GM21717 (cell line): Measurements from ENCODE around the gene SLC22A4.

Experiments used
- ATAC-seq: cut with Tn5 transposase; IDR thresholded peaks from one replicate; pipeline ENCODE4 v1.9.1; 2021; ENCODE audit warnings: mild to moderate bottlenecking, moderate library complexity; ENCODE audit not compliant: unreplicated experiment

Gene SLC22A4

GRCh38 chr5:132370971-132371602, 76.9 kb downstream of the SLC22A4 start:
- no peak for ATAC-seq

DNA sequence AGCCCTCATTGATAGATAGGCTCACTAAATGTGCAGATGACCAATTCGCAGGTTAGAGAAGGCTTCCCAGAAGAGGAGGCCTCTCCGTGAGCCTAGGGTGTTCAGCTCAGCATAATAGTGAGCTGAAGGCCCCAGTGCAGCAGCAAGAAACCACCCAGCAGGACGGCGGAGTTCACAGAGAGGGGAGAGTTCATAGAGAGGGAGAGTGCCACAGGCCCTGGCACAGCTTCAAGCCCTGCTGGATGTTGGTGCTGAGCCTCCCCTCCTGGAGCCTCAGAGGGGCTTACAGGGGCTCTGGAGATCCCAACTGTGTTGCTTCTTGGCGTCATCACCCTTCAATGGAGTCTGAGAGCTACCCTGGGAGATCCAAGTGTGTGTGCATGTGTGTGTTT, 77.4 kb downstream of the SLC22A4 start:
- no peak for ATAC-seq

DNA sequence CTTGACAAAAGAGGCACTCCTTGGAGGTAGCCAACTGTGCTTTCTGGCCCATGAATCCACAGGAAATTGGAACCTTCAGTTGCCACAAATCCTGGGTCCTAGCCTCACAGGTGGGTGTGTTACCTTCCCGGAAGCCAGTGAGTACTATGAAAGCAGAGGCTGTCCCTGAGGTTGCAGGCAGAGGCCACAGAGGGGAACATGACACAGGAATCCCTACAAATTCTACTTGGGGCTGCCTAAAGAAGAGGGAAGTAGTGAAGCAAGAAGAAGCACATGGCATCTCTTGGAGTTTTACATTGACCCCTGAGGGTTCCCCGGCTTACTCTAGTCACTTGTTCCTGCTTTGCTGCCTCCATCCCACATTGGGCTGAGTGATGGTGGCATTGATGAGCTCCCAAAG, 77.9 kb downstream of the SLC22A4 start:
- no peak for ATAC-seq

DNA sequence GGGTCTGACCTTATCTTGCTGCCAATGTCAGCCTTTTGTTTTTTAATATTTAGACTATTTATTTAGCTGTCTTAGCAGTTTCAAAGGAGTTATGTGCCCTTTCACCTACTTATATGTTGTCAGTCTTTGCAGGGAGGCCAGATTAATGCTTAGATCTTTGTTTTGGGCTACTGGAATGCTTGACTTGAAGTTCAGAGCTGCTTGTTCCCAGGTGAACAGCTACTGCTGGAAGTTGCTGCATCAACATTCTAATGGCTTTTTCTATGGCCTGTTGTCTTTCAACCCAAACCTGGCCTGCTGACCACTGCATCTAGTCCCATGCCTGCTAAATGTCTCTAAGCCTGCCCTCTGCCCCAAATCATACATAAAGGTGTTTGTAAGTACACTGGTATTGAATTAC, 78.3 kb downstream of the SLC22A4 start:
- ATAC-seq: no peak

GRCh38 chr5:132375957-132376356, 81.8 kb downstream of the SLC22A4 start:
- ATAC-seq: no peak

- ATAC-seq: no peak
Observed at GRCh38 chr5:132376694-132377641, 82.8 kb downstream of the SLC22A4 start.

DNA sequence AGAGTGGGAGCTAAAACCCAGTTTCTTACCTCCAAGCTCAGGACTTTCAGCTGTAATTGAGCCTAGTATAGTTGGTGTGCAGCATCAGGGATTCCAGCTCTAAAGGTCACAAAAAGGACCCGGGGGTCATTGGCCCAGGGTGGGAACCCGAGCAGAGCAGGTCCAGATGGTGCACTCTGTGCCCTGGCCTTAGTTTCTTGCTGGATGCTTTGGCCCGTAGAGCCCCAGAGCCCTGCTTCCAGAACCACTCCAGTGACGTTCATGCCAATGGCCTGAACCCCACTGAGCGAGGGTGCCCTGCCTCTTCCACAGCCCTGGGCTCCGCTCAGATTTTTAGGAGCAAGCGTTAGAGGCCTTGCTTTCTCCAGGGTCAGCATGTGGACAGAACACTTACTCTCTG, 83.5 kb downstream of the SLC22A4 start:
- no peak for ATAC-seq

DNA sequence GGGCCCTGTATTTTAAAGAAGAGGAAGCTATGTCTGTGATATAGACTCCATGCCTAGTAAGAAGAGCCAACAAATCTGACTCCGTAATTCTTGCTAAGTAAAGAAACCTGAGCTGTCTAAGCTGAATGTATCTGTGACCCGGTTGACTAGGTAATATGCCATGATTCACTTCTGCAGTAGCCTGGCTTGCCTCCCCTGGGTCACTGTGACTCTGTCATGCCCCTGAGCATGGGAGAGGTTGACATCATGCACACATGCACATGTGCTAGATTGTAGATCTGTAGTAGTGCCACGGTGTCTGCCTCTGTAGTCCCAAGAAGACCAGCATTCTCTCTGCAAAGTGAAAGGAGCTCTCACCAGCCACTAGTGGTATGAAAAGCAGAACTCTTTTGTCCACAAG, 84.4 kb downstream of the SLC22A4 start:
- ATAC-seq: no peak

DNA sequence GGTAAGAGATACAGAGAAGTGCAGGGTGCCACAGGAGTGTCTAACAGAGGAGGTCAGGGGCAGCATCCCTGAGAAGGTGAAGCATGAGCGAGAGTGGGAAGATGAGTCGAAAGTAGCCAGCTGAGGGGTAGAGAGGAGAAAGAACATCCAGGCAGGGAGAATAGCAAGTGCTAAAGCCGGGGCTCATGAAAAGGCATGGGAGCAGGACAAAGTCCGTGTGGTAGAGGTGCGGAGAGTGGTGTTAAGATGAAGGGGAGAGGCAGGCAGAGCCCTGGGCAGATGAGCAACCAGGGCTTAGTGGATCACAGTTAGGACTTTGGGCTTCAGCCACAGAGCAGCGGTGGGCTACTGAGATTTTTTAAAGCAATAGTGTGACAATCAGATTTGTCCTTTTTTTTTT, 85.9 kb downstream of the SLC22A4 start:
- no peak for ATAC-seq

DNA sequence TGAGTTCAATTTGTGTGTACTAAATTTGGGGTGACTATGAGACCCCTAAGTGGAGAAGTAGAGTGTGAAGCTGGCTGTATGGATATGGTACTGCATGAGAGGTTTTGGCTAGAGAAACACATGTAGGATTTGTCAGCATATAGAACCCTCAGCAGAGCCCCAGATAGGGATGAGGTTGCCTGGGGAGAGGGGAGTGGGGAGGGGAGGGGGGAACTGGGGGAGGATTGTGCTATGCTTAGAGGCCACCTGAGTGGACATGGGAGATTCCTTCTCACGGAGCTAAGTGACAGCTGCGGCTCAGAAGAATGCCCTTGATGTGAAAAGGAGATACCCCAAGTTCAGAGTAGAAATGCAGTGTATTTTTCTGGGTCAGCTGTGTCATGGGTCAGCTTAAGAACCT, 86.5 kb downstream of the SLC22A4 start:
- no peak for ATAC-seq

DNA sequence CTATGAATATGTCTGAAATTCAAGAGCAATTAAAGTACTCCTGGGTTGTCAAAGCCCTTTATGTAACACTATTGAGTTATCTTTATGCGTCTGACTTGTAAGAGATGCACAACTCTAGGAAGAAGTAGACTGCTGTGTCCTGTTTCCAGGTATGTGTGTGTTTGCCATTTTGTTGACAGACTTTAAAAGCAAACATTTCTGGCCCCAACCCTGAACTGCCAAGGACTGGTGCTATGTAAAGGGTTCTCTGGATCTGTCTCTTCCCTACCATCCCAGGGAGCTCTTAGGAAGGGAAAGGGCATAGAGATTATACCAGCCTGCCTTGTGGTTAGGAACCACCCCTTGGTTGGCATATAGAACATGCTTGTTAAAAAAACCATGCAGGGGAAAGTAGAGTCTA, 87.4 kb downstream of the SLC22A4 start:
- ATAC-seq: no peak

GRCh38 chr5:132383261-132383660, 89.1 kb downstream of the SLC22A4 start:
- no peak for ATAC-seq

DNA sequence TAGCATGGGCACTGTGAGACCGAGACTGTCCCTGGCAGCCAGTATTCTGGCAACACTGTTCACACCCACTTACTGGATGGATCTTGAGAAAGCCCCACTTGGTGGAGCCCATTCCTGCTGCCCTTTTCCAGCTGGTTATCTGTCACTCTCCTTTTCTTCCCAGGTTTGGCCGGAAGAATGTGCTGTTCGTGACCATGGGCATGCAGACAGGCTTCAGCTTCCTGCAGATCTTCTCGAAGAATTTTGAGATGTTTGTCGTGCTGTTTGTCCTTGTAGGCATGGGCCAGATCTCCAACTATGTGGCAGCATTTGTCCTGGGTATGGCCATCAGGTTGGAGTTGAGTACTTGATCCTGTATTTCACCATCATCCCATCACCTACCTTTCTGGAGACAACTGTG, 89.8 kb downstream of the SLC22A4 start:
- ATAC-seq: no peak

DNA sequence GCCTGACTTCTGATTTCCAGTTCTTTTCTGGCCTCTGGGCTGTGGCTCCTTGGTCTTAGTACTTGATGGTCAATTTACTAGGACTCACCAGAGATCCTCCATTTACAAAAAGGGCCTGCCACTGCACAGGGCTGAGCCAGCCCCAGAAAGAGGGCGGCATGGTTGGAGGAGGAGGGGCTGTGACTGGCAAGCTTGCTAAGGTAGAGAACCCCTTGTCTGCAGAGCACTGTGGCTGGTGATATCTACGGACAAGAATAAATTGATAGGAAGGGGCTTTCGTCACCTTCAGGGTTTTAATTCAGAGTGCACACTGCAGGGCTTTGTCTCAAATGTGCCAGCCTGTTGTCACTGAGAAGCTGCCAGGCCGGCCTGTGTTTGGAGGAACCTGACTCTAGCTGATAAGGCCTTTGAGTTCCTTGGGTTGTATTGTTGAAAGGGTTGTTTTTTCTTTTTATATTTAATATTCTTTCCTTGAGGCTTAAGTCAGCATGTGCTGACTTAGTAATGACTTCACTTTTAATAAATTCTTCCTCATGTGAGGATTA, 90.4 kb downstream of the SLC22A4 start:
- ATAC-seq: no peak

DNA sequence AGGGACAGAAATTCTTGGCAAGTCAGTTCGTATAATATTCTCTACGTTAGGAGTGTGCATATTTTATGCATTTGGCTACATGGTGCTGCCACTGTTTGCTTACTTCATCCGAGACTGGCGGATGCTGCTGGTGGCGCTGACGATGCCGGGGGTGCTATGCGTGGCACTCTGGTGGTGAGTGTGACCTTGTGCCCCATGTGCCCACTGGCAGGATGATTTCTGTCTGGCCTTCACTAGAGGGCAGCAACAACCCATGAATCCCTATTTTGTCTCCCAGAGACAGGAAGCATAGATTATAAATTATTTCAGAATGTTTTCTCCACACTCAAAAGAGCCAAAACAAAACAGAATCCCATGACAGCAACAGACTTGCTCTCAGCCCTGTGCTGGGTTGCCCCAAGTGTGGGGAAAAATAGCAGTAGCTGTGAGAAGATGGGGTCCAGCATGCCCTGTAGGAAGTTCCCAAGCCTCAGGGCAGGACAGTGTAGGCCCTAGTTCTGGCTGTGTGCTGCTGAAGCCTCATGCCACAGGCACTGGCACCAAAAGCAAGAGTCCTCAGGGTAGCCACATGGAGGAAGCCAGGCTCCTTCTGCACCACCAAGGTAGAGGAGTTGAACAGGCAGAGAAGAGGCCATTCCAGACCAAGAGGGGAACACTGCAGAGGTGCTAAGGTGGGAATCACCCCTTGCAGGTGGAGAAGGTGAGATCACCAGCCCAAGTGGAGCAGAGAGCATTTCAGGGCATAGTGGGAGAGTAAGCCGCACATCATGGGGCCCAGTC, 91.3 kb downstream of the SLC22A4 start:
- no peak for ATAC-seq

- ATAC-seq: peak; percentile 87
Observed at GRCh38 chr5:132386644-132387286, 92.6 kb downstream of the SLC22A4 start.

- ATAC-seq: no peak
Observed at GRCh38 chr5:132387640-132388117, 93.5 kb downstream of the SLC22A4 start.

- ATAC-seq: no peak
Observed at GRCh38 chr5:132388244-132389050, 94.3 kb downstream of the SLC22A4 start.

DNA sequence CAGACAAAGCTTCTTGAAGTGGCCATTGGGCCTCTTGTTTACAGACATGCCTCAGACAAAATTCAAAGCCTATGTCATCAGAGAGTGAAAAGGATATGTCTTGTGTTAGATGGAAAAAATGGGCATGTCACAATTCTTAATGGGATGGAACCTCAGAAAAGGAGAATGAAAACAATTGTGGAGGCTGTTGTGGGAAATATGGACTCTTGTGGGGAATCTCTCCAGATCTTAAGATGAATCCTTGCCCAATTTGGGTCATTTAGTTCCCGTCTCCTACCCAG, 94.8 kb downstream of the SLC22A4 start:
- no peak for ATAC-seq
